ENCODE measurements around the gene NGDN.

DNA sequence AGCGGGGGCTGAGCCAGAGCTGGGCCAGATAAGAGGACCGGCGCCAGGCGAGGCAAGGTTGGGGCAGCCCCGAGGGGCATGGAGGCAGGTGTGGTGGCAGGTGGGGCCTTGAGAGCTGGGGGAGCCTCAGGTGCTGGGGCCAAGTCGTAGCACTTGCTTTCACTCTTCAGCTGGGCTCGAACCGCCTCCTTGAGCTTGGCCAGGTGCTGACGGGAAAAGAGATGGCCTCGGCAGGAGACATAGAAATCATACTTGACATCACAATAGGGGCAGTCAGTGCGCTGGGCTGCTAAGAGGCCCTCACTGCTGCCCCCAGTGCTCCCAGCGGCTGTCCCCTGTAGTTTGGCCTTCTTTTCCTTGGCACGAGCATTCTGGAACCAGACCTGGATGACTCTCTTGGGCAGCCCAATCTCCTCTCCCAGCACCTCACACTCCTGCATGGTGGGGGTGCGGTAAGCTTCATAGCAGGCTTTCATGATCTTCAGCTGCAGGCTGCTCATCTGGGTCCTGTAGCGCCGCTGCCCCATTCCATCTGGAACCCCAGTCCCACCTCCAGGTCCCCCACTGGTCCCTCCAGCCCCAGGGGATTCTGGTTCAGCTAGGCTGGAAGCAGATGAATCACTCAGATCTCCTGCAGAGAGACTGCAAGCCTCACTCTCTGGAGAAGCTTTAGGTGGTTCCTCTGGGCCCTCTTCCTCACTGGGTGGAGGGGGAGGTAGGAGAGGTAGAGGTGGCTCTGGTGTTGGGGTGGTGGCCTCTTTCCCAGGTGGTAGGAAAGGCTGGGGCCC, 53.9 kb downstream of the NGDN start:
- TF ChIP-seq CTCF (IDR thresholded peaks at IDR 0.05) (no peak), POLR2AphosphoS5 (IDR thresholded peaks at IDR 0.05; ENCODE audit: insufficient read depth in 1 of 2, low read depth in 1 of 2) (no peak)
